GM10847 (cell line): ENCODE results near the gene ZNF490.

Experiments used
- POLR2A ChIP-seq: IDR thresholded peaks from 2 replicates; pipeline ENCODE4 v1.6.1; 2011; ENCODE audit not compliant: insufficient read length; ENCODE audit errors: extremely low read depth

ZNF490 gene

GRCh38 chr19:12629215-12629614, 18.6 kb upstream of the ZNF490 start:
- no peak for TF ChIP-seq POLR2A

GRCh38 chr19:12628040-12629022, 17.7 kb upstream of the ZNF490 start:
- no peak for TF ChIP-seq POLR2A

GRCh38 chr19:12626958-12627357, 16.3 kb upstream of the ZNF490 start:
- no peak for TF ChIP-seq POLR2A

- no peak for TF ChIP-seq POLR2A
Measured at GRCh38 chr19:12623361-12624031, 12.9 kb upstream of the ZNF490 start.

GRCh38 chr19:12617646-12618045, 7.0 kb upstream of the ZNF490 start:
- no peak for TF ChIP-seq POLR2A

- no peak for TF ChIP-seq POLR2A
Measured at GRCh38 chr19:12611361-12611699, 717 bp upstream of the ZNF490 start.

GRCh38 chr19:12607631-12608030, 3.0 kb downstream of the ZNF490 start:
- no peak for TF ChIP-seq POLR2A

GRCh38 chr19:12606796-12607195, 3.8 kb downstream of the ZNF490 start:
- no peak for TF ChIP-seq POLR2A

- TF ChIP-seq POLR2A: no peak
Measured at GRCh38 chr19:12603714-12604113, 6.9 kb downstream of the ZNF490 start.

- no peak for TF ChIP-seq POLR2A
Measured at GRCh38 chr19:12597594-12597993, 13.0 kb downstream of the ZNF490 start.

GRCh38 chr19:12596927-12597548, 13.6 kb downstream of the ZNF490 start:
- TF ChIP-seq POLR2A: no peak

- no peak for TF ChIP-seq POLR2A
Measured at GRCh38 chr19:12596485-12596884, 14.1 kb downstream of the ZNF490 start.

- no peak for TF ChIP-seq POLR2A
Measured at GRCh38 chr19:12581100-12581499, 29.5 kb downstream of the ZNF490 start.

- no peak for TF ChIP-seq POLR2A
Measured at GRCh38 chr19:12580180-12580694, 30.4 kb downstream of the ZNF490 start.

- TF ChIP-seq POLR2A: no peak
Measured at GRCh38 chr19:12578641-12579040, 32.0 kb downstream of the ZNF490 start.

- no peak for TF ChIP-seq POLR2A
Measured at GRCh38 chr19:12574036-12574435, 36.6 kb downstream of the ZNF490 start.

GRCh38 chr19:12567951-12568350, 42.7 kb downstream of the ZNF490 start:
- no peak for TF ChIP-seq POLR2A
